Tongue (tissue), 2 donors: ENCODE measurements around the gene ENAH. TPM values are rescaled to one million over a fixed set of nuclear protein-coding genes. Genes with fewer than 3 reads are reported as not detected.

Source experiments
- DNase-seq: peaks from one replicate; pipeline ENCODE4 v3.0.0-alpha.2; 2015
- total RNA-seq: library from RNA; depleted of rRNA; stranded (reverse); fragments of >200 nt; gene quantifications from one replicate; pipeline ENCODE4 v1.2.3, GENCODE V29; 2014

The ENAH gene
- total RNA-seq, 1 donor from 2014 or later, result 107 TPM

GRCh38 chr1:225602590-225603206 is 50.2 kb downstream of the ENAH start:
- DNase-seq, result no peak

- no peak for DNase-seq
These were observed 50.9 kb downstream of the ENAH start for GRCh38 chr1:225601902-225602589.

DNA sequence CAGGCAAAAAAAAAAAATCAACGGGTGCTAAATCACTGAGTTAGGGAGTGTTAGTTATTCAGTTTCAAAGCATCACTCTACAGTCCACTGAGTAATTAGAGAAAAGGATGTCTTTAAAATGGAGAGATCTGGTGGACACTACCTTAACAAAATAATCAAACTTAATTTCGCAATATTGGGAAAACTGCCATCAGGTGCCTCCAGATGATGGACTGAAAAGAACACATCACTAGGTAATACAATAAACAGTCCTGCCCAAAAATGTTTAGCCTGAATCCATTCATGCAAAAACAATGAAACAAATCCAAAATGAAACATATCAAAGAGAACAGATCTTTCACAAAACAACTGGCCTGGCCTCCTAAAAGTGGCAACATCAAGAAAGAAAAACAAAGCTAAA is 54.1 kb downstream of the ENAH start:
- DNase-seq, result no peak

GRCh38 chr1:225597926-225598575 is 54.9 kb downstream of the ENAH start:
- no peak for DNase-seq

- peak; percentile 67 for DNase-seq
These were observed 56.2 kb downstream of the ENAH start for GRCh38 chr1:225596736-225597135.

GRCh38 chr1:225595974-225596551 is 56.9 kb downstream of the ENAH start:
- no peak for DNase-seq

DNA sequence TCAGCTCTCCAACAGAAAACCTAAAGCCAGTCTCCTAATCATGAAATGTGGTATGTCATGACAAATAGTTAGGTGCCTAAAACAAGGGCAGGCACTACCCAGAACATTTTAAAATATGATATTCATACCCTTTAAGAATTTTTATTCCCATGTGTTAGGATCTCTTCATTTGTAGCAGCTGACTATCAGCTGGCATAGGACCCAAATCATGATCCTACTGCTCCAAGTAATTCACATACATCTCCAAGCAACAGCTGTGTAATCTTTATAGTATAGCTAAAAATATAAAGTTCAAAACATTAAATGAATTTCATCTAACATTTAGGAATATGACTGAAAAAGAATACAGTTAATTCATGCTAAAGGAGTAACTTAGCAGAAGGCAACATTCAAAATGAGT is 57.5 kb downstream of the ENAH start:
- peak; percentile 59 for DNase-seq

DNA sequence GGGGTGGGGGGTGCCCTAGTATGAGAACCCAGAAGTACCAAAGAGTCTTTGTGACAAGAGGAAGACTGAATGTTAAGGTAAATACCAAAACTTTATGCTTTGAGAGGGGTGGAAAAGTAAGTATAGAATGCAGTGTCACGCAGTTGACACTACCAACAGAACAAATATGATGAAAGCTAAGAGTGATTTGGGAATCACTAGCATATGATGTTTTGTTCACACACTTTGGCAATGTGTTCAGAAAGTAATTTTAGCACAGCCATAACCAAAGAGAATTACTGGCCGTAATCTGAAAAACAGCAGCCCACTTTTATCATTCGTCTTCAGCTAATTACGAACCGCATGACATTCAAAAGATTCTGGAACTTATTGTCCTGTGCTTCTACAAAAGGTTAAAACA is 59.5 kb downstream of the ENAH start:
- DNase-seq, result no peak

- DNase-seq, result no peak
These were observed 60.4 kb downstream of the ENAH start for GRCh38 chr1:225592362-225593025.

DNA sequence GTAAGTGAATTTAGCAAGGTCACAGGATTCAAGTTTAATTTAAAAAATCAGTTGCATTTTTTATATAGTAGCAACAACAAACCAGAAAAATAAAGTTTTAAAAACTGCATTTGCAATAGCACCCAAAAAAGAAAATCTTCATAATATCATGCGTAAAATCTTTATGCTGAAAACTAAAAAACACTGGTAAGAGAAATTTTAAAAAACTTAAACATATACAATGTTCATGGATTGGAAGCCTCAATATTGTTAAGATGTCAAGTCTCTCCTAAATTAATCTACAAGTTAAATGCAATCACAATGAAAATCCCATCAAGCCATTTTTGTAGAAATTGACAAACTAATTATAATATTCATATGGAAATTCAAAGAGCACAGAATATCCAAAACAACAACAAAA is 65.6 kb downstream of the ENAH start:
- no peak for DNase-seq

- no peak for DNase-seq
These were observed 71.7 kb downstream of the ENAH start for GRCh38 chr1:225581186-225581585.

- peak; percentile 74 for DNase-seq
These were observed 72.5 kb downstream of the ENAH start for GRCh38 chr1:225580238-225581099.

- no peak for DNase-seq
These were observed 74.5 kb downstream of the ENAH start for GRCh38 chr1:225578251-225578977.

- no peak for DNase-seq
These were observed 75.7 kb downstream of the ENAH start for GRCh38 chr1:225577241-225577640.

GRCh38 chr1:225573216-225573615 is 79.7 kb downstream of the ENAH start:
- DNase-seq, result no peak

GRCh38 chr1:225572422-225572821 is 80.5 kb downstream of the ENAH start:
- no peak for DNase-seq

GRCh38 chr1:225567789-225568188 is 85.1 kb downstream of the ENAH start:
- DNase-seq, result peak; percentile 41

- DNase-seq, result peak; percentile 21
These were observed 87.1 kb downstream of the ENAH start for GRCh38 chr1:225565847-225566246.

- DNase-seq, result no peak
These were observed 91.2 kb downstream of the ENAH start for GRCh38 chr1:225561675-225562074.

GRCh38 chr1:225559902-225560301 is 93.0 kb downstream of the ENAH start:
- no peak for DNase-seq

DNA sequence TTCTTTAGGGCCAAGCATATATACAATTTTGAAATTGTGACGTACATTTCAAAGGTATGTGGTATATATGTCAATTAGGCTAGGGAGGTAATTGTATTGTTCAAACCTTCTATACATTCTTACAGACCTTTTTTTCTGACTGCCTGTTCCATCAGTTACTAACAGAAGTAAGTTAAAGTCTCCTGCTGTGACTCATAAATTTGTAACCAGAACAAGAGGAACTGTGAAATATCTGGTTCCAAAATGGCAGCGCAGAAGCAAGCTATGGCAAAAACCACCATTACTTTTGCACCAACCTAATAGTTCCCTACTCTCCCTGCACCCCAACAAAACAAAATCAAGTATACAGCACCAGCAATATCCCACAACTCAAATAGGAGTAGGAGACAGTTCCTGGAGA is 93.6 kb downstream of the ENAH start:
- DNase-seq, result no peak
